OCI-LY1 (cell line): ENCODE data around the gene TSPYL4.

Source experiments
- H2AFZ ChIP-seq: fragments of 200-600 bp; sonication (generic), shearing (Covaris generic); 2 replicates; pipeline ENCODE4 v1.6.0; 2014; ENCODE audit warnings: antibody characterized with exemption, mild to moderate bottlenecking, low read length
- H3F3A ChIP-seq: fragments of 200-600 bp; sonication (generic), shearing (Covaris generic); 2 replicates; pipeline ENCODE4 v1.6.0; 2014; ENCODE audit warnings: mild to moderate bottlenecking, antibody characterized with exemption, low read length, moderate library complexity; ENCODE audit not compliant: insufficient read depth
- H3K27ac ChIP-seq: fragments of 200-600 bp; sonication (generic); 2 replicates; pipeline ENCODE4 v1.5.1; 2014; ENCODE audit warnings: low read length, mixed run types, mild to moderate bottlenecking, low read depth; ENCODE audit not compliant: poor library complexity, severe bottlenecking
- H3K27me3 ChIP-seq: fragments of 200-600 bp; sonication (generic); 2 replicates; pipeline ENCODE4 v1.6.0; 2014; ENCODE audit warnings: antibody characterized with exemption, mild to moderate bottlenecking, low read length, moderate library complexity; ENCODE audit not compliant: insufficient read depth
- H3K36me3 ChIP-seq: fragments of 200-600 bp; sonication (generic); 2 replicates; pipeline ENCODE4 v1.6.1; 2014; ENCODE audit warnings: mild to moderate bottlenecking, antibody characterized with exemption, low read length, moderate library complexity, mixed read lengths; ENCODE audit not compliant: insufficient read depth
- H3K4me1 ChIP-seq: fragments of 200-600 bp; sonication (generic); 2 replicates; pipeline ENCODE4 v1.5.1; 2014; ENCODE audit warnings: mild to moderate bottlenecking, low read length, moderate library complexity; ENCODE audit not compliant: insufficient read depth, severe bottlenecking
- H3K4me2 ChIP-seq: fragments of 200-600 bp; sonication (generic), shearing (Covaris generic); 2 replicates; pipeline ENCODE4 v1.6.1; 2014; ENCODE audit warnings: low read length
- H3K4me3 ChIP-seq: fragments of 200-600 bp; sonication (generic); 2 replicates; pipeline ENCODE4 v1.5.1; 2014; ENCODE audit warnings: low read length, low read depth, mild to moderate bottlenecking, mixed read lengths; ENCODE audit not compliant: poor library complexity, severe bottlenecking
- H3K79me2 ChIP-seq: fragments of 200-600 bp; shearing (Covaris generic); 2 replicates; pipeline ENCODE4 v1.6.1; 2016; ENCODE audit warnings: mixed run types, low read length, mixed read lengths; ENCODE audit not compliant: insufficient read depth
- H3K9ac ChIP-seq: fragments of 200-600 bp; sonication (generic), shearing (Covaris generic); 2 replicates; pipeline ENCODE4 v1.6.1; 2014; ENCODE audit warnings: mild to moderate bottlenecking, low read length, mixed read lengths
- H3K9me2 ChIP-seq: fragments of 200-600 bp; sonication (generic), shearing (Covaris generic); 2 replicates; pipeline ENCODE4 v1.6.1; 2014; ENCODE audit warnings: low read depth, mild to moderate bottlenecking, low read length, mixed read lengths
- H3K9me3 ChIP-seq: fragments of 200-600 bp; shearing (Covaris generic); 2 replicates; pipeline ENCODE4 v1.6.1; 2014; ENCODE audit warnings: low read length, mixed read lengths
- H4K20me1 ChIP-seq: fragments of 200-600 bp; sonication (generic), shearing (Covaris generic); 2 replicates; pipeline ENCODE4 v1.6.0; 2016; ENCODE audit warnings: mild to moderate bottlenecking, low read length; ENCODE audit not compliant: insufficient read depth
- CTCF ChIP-seq: fragments of 200-600 bp; sonication (generic), shearing (Covaris generic); IDR thresholded peaks from 2 replicates; pipeline ENCODE4 v1.5.1; 2017; ENCODE audit warnings: mild to moderate bottlenecking, antibody characterized with exemption, low read length, moderate library complexity, mixed read lengths
- EZH2 ChIP-seq: fragments of 200-600 bp; sonication (generic), shearing (Covaris generic); IDR thresholded peaks from 2 replicates; pipeline ENCODE4 v1.8.0; 2017; ENCODE audit warnings: borderline replicate concordance, mixed run types, mild to moderate bottlenecking, antibody characterized with exemption, low read length, moderate library complexity, mixed read lengths

Gene TSPYL4

GRCh38 chr6:116282698-116283097, 28.8 kb upstream of the TSPYL4 start:
- Histone ChIP-seq H3K9me3 (no peaks in the 10 kb centered on the region), H3K9me2 (no peaks in the 10 kb centered on the region), H3K79me2 (peaks cover 13% of the 10 kb centered on the region), H4K20me1 (no peaks in the 10 kb centered on the region), H3K9ac (no peak overlapping the region), H3K27ac (no peak overlapping the region), H3K4me1 (peaks cover 27% of the 10 kb centered on the region), H3K36me3 (peaks cover 9% of the 10 kb centered on the region), H2AFZ (no peak overlapping the region), H3F3A (no peaks in the 10 kb centered on the region), H3K27me3 (no peaks in the 10 kb centered on the region), H3K4me2 (no peak overlapping the region), H3K4me3 (no peak overlapping the region)
- TF ChIP-seq EZH2 (no peak), CTCF (no peak)

- Histone ChIP-seq H3F3A (no peaks in the 10 kb centered on the region), H3K9me2 (no peaks in the 10 kb centered on the region), H3K9me3 (no peaks in the 10 kb centered on the region), H3K4me2 (peak overlapping the region; percentile 80; the same call in 1 of the 2 replicates), H3K27ac (no peak overlapping the region), H2AFZ (no peak overlapping the region), H3K9ac (no peak overlapping the region), H3K4me3 (peak overlapping the region; percentile 80), H3K4me1 (peaks cover 45% of the 10 kb centered on the region), H3K27me3 (no peaks in the 10 kb centered on the region), H4K20me1 (0 out of 2 replicates have a peak, but pooled peaks cover 3% of the 10 kb centered on the region), H3K79me2 (peaks cover 30% of the 10 kb centered on the region), H3K36me3 (peaks cover 24% of the 10 kb centered on the region)
- TF ChIP-seq EZH2 (no peak), CTCF (no peak)
Measured at GRCh38 chr6:116280933-116281316, 27.1 kb upstream of the TSPYL4 start.

GRCh38 chr6:116280161-116280932, 26.5 kb upstream of the TSPYL4 start:
- H3K79me2 ChIP-seq, result peaks cover 31% of the 10 kb centered on the region
- peak overlapping the region; percentile 80 for H3K9ac ChIP-seq
- peak overlapping the region; percentile 83 for H2AFZ ChIP-seq
- H3K4me1 ChIP-seq, result peaks cover 51% of the 10 kb centered on the region
- H4K20me1 ChIP-seq, result 0 out of 2 replicates have a peak, but pooled peaks cover 3% of the 10 kb centered on the region
- peak overlapping the region; percentile 80 for H3K4me2 ChIP-seq
- H3F3A ChIP-seq, result no peaks in the 10 kb centered on the region
- no peak for TF ChIP-seq CTCF
- no peak for TF ChIP-seq EZH2
- no peaks in the 10 kb centered on the region for H3K27me3 ChIP-seq
- H3K27ac ChIP-seq, result peak overlapping the region; percentile 75
- H3K9me3 ChIP-seq, result no peaks in the 10 kb centered on the region
- no peaks in the 10 kb centered on the region for H3K9me2 ChIP-seq
- peaks cover 26% of the 10 kb centered on the region for H3K36me3 ChIP-seq
- peak overlapping the region; percentile 80 for H3K4me3 ChIP-seq
